Measurements from ENCODE around the gene GART. TPM values are rescaled to one million over a fixed set of nuclear protein-coding genes. Genes with fewer than 3 reads are reported as not detected.
"Not testable (repeated sequence)": the region's sequence is repeated elsewhere in the genome, so short reads cannot be mapped to it uniquely, and the experiment has no call there.

Gene GART
- 100 to 1,000 TPM; 164 to 184 TPM for total RNA-seq

DNA sequence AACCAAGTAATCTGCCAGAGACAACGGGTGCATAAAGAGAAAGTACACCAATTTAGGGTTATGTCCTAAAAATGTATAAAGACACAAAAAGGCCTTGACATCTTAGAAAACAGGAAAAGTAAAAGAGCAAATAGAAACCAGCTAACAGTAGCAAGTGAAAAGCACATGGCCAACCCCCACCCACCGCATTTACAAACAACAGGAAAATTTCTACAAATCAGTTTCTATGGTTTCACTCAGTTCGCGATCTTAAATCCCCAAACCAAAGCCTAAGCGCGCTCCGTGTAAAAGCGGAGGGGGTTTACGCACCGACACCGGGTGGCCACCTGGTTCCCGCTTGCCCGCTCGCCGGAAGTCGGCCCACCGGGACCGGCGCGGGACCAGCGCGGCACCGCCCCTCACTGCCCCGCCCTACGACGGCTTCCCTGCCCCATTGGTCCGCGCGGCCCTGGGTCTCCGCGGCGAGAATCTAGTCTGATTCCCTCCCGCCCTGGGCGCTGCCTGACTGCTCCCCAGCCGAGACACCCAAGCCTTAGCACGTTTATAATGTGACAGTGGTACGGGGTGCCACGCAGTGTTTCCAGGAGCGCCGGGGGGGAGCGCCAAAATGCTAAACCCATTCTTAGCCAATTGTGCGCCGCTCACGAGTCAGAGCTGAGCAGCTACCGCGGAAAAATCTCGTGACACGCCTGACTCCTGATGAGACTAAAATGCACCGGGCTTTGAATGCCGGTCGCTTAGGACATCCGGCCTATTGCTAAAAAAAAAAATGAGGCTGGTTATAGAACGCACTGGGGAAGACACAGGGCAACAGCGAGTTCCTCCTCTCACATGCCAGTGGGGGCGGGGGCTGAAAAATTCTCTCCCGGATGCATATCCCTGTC lies at the start of gene GART:
Gene GART, minus strand, starts transcription at position 362 of the 884 bp plus-strand sequence. CDS start 2,802 bp downstream, outside the sequence.
- peaks cover 16 to 56% of the 10 kb centered on the region in 2 donors for H3K36me3 Mint-ChIP-seq (ENCODE audit: insufficient read depth in 2 of 2)
- ATAC-seq (replicated peaks in 1 of 2) (peak; percentile 75 to 76), DNase-seq (peak; percentile 91)
- no peaks in the 10 kb centered on the region for H3K27me3 Mint-ChIP-seq (ENCODE audit: low read depth)
- H3K27ac Mint-ChIP-seq: peak within 1 kb of the TSS; percentile 98
- H3K9me3 Mint-ChIP-seq: peaks cover 2 to 4% of the 10 kb centered on the region in 2 donors
- H3K4me1 Mint-ChIP-seq (ENCODE audit: low read depth): peaks cover 59% of the 10 kb centered on the region
- peak within 1 kb of the TSS; percentile 96 to 100 for H3K4me3 Mint-ChIP-seq

DNA sequence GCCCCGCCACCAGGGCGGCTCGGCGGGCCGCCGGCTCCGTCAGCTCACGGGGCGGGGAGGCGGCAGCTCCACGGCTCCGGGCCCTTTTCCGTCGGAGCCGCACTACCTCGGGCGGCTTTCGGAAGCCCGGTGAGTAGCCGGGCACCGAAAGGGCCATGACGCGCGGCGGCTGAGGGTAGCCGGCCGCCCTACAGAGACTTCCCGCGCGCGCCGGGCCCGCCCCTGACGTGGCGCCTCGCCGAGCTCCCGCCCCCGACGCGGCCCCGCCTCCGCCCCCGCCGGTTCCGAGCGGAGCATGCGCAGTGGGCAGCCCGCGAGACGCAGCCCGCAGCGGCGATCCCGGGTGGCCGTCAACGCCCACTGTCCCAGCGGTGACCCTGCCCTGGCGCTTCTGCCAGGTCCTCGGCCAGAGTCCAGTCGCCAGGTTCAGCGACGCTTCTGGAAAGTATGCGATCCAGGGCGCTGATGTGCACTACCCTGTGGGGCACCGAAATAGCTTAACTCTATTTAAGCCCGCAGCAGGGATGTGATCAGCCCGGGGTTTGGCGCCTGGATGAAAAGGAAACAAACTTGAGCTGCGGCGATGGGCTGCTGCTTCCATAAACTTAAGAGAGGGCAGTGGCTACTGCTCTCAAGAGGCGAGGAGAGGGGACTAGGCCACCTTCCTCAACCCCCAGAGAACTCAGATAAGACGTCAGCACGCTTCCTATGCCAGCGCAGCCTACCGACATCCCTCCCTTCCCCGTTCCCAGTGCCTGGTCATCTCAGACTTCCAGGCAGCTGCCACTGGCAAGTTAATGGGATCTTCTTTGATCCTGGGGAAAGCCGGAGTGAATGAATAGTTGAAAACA lies 46.8 kb upstream of the GART start, which contains the start of gene DONSON:
Gene DONSON, minus strand, starts transcription at position 200 of the 851 bp plus-strand sequence. Its CDS starts 43 bp downstream, at position 157.
- Mint-ChIP-seq H3K4me1 (ENCODE audit: low read depth) (peaks cover 36% of the 10 kb centered on the region), H3K27ac (peak within 1 kb of the TSS; percentile 94), H3K9me3 (no peaks in the 10 kb centered on the region), H3K4me3 (peak within 1 kb of the TSS; percentile 97 to 99), H3K27me3 (ENCODE audit: low read depth) (no peaks in the 10 kb centered on the region), H3K36me3 (ENCODE audit: insufficient read depth in 2 of 2) (peaks cover 5 to 13% of the 10 kb centered on the region in 2 donors)
- DNase-seq (peak; percentile 91 to 95), ATAC-seq (replicated peaks in 1 of 2) (peak; percentile 97 to 98)

DNA sequence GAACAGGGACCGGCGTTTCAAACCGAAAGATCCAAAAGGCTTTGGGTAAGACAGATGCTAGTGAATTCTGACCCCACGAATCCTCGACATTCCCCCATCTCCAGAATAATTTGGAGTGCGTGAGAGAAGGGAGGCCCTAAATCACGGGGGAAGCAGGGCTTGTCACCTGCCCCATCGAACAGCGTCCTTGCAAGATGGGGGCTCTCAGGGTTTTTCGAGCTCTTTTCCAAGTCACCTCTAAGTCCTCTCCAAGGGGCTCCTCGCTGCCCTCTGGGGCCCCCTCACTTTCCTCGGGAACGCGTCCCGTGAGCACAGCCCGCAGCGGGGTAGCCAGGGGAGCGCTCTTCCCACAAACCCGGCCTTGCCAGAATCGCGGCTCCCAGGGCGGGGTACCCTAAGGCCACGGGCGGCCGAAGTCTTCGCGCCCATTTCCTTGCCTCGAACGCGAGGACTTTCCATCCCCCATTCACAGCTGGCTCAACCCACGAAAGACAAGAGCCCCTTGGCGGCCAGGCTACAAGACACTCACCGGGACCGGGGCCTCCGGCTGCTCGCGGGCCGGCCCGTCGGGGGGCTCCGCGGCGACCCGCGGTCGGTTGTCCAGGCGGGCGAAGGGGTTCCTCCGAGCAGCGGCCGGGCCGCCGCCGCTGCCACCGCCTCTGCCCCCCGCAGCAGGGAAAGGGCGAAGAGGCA lies 46.0 kb upstream of the GART start:
- Mint-ChIP-seq H3K27me3 (ENCODE audit: low read depth) (no peaks in the 10 kb centered on the region), H3K27ac (peak overlapping the region; percentile 94), H3K9me3 (no peaks in the 10 kb centered on the region), H3K36me3 (ENCODE audit: insufficient read depth in 2 of 2) (peaks cover 5 to 11% of the 10 kb centered on the region in 2 donors), H3K4me1 (ENCODE audit: low read depth) (peaks cover 36% of the 10 kb centered on the region), H3K4me3 (peak overlapping the region; percentile 97 to 99)
- peak; percentile 22 to 35 for ATAC-seq (replicated peaks in 1 of 2)
- DNase-seq: peak in 1 of 2 donors; percentile 44

DNA sequence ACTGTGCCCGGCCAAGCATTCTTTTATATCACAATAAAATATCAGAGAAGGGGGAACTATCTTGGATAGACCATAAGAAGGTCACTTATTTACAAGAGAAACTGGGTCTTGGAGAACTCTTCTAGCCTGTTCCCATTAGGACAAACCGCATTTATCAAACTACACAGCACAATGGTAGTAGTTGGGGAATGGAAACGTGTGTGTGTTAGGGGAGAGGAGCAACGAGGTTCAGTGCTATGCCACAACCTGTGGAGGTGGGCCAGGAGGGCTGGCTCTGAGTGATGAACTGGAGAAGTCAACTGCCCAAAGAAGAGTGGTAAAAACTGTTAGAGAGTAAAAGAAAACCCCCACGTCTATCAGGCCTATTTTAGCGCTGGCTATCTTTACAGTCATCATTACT lies 45.0 kb upstream of the GART start:
- no peaks in the 10 kb centered on the region for H3K27me3 Mint-ChIP-seq (ENCODE audit: low read depth)
- ATAC-seq (replicated peaks in 1 of 2): no peak
- H3K9me3 Mint-ChIP-seq: no peaks in the 10 kb centered on the region
- H3K4me1 Mint-ChIP-seq (ENCODE audit: low read depth): peaks cover 36% of the 10 kb centered on the region
- peak overlapping the region; percentile 81 to 97 for H3K4me3 Mint-ChIP-seq
- H3K36me3 Mint-ChIP-seq (ENCODE audit: insufficient read depth in 2 of 2): peaks cover 3 to 15% of the 10 kb centered on the region in 2 donors
- H3K27ac Mint-ChIP-seq: peak overlapping the region; percentile 48
- DNase-seq: no peak

DNA sequence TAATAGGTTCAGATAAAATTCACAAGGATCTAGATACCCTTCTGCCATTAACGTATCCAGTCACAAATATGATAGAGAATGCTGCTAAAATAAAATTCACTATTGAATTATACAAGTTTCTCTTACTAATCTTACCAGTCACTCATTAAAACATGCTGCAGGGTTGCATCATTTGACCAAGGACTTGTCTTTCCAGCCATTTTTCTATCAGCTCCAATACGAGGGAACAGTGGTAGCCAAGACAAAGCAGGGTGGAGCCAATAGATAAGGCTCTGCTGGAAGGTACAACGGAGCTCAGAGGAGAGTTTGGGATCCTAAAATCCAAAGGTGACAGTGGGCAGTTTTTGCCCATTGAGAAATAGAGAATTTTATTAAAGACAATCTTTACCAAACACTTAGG lies 42.5 kb upstream of the GART start:
- Mint-ChIP-seq H3K27me3 (ENCODE audit: low read depth) (no peaks in the 10 kb centered on the region), H3K27ac (no peak overlapping the region), H3K4me3 (no peak overlapping the region), H3K4me1 (ENCODE audit: low read depth) (peaks cover 37% of the 10 kb centered on the region), H3K36me3 (ENCODE audit: insufficient read depth in 2 of 2) (peaks cover 4 to 19% of the 10 kb centered on the region in 2 donors), H3K9me3 (no peaks in the 10 kb centered on the region)
- DNase-seq: no peak
- ATAC-seq (replicated peaks in 1 of 2): no peak

DNA sequence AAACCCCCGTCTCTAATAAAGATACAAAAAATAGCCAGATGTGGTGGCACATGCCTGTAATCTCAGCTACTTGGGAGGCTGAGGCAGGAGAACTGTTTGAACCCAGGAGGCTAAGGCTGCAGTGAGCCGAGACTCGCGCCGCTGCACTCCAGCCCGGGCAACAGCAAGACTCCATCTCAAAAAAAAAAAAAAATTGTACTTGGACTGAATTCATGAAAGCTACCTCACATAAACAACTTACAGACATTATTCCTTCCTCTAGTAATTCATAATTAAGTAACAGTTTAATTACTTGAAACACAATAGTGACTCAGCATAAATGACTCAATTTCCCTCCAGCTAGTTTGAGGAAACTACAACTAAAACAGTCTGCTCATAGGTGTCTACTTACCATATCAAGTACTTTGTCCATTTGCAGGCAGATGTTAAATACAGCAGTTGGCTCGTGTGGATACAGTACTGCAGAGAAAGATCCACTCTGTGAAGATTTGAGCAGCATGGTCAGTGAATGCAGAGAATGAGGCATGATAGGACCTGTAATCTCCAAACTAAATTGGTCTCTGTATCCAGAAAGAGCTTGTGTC lies 37.1 kb upstream of the GART start:
- peaks cover 12% of the 10 kb centered on the region for H3K4me1 Mint-ChIP-seq (ENCODE audit: low read depth)
- no peaks in the 10 kb centered on the region for H3K27me3 Mint-ChIP-seq (ENCODE audit: low read depth)
- H3K4me3 Mint-ChIP-seq: no peak overlapping the region
- H3K9me3 Mint-ChIP-seq: no peaks in the 10 kb centered on the region
- DNase-seq (no peak), ATAC-seq (replicated peaks in 1 of 2) (peak; percentile 35 to 36)
- H3K27ac Mint-ChIP-seq: peak overlapping the region; percentile 90
- peaks cover 3 to 24% of the 10 kb centered on the region in 2 donors for H3K36me3 Mint-ChIP-seq (ENCODE audit: insufficient read depth in 2 of 2)

DNA sequence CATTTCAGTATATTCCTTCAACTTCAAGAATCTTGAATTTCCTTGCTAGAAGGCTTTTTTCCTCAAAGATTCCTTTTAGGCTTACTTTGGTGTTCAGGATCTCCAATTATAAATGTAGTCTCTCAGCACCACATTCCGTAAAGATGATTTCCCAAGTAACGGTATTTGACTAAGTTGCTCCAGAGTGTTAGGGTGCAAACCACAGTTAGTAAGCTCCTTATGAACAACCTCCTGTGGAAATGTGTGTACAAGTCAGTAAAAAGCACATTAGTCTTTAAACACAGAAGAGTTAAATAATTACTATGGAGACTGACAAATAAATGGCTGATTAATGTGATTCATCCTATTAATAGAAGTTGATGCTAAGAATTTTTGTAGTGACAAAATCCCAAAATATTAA lies 36.3 kb upstream of the GART start:
- Mint-ChIP-seq H3K27me3 (ENCODE audit: low read depth) (no peaks in the 10 kb centered on the region), H3K9me3 (no peaks in the 10 kb centered on the region), H3K4me1 (ENCODE audit: low read depth) (peaks cover 12% of the 10 kb centered on the region), H3K27ac (no peak overlapping the region), H3K36me3 (ENCODE audit: insufficient read depth in 2 of 2) (peaks cover 3 to 29% of the 10 kb centered on the region in 2 donors), H3K4me3 (no peak overlapping the region)
- ATAC-seq (replicated peaks in 1 of 2) (no peak), DNase-seq (no peak)

DNA sequence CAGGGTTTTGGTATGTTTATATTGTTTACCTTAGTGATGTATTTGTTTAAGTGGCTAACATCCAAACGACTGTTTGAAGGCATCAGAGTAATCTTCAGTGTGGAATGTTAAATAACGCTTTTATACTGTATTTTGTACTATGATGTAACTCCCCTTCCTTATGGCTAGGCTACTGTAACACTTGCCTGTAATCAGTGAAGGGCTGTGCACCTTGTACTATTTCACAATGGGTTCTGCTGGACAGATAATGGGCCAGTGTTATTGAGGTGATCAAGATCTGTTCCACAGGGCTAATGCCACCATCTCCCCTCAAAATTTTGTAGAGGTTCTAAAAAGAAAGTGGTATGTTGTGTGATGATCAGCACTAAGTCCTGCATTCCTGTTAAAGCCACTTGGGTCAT lies 34.8 kb upstream of the GART start:
- H3K4me3 Mint-ChIP-seq; H3K9me3 Mint-ChIP-seq; H3K27me3 Mint-ChIP-seq (ENCODE audit: low read depth); DNase-seq; ATAC-seq (replicated peaks in 1 of 2): not testable (repeated sequence)
- Mint-ChIP-seq H3K36me3 (ENCODE audit: insufficient read depth in 2 of 2) (peaks cover 1 to 31% of the 10 kb centered on the region in 2 donors), H3K4me1 (ENCODE audit: low read depth) (peaks cover 12% of the 10 kb centered on the region), H3K27ac (peak overlapping the region; percentile 37)

DNA sequence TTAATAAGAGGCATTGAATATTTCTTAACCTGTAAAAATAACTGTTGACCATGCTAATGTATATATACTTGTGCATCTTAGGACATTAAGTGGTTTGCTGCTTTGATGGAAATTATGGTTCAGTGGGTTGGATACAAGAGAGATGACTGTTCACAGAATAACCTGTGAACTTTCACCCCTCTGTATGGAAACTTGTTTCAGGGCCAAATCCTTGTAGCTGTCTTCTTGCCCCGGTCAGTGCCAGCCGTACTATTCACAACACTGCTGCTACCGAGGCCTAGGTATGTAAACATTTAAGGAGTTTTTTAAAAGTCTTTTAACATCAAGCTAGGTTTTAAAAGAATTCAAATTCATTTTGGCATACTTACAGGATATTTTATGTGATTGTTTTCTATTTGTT lies 30.4 kb upstream of the GART start:
- H3K9me3 Mint-ChIP-seq: no peaks in the 10 kb centered on the region
- peaks cover 7% of the 10 kb centered on the region for H3K4me1 Mint-ChIP-seq (ENCODE audit: low read depth)
- no peaks in the 10 kb centered on the region for H3K27me3 Mint-ChIP-seq (ENCODE audit: low read depth)
- peaks cover 6 to 32% of the 10 kb centered on the region in 2 donors for H3K36me3 Mint-ChIP-seq (ENCODE audit: insufficient read depth in 2 of 2)
- ATAC-seq (replicated peaks in 1 of 2) (peak in 1 of 2 donors; percentile 35), DNase-seq (no peak)
- H3K27ac Mint-ChIP-seq: peak overlapping the region; percentile 95
- no peak overlapping the region for H3K4me3 Mint-ChIP-seq

DNA sequence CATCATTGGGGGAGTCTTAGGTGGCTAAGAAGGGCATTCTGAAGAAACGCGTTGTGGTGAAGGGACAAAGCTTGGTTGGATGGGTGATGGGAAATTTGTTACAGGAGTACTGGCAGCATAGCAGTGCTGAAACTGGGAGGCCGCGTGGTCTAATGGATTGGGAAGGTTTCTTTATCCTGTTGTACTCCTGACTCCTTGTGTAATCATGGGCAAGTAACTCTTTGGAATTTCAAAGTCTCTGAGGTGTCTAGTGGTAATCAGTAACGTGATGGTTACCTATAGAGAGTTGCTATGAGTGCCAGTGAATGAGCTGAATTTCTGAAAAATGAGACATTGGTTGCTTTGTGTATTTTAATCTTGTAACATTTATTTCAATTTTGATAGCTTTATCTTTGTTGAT lies 28.1 kb upstream of the GART start:
- DNase-seq (no peak), ATAC-seq (replicated peaks in 1 of 2) (peak in 1 of 2 donors; percentile 5)
- H3K4me1 Mint-ChIP-seq (ENCODE audit: low read depth): peaks cover 16% of the 10 kb centered on the region
- H3K36me3 Mint-ChIP-seq (ENCODE audit: insufficient read depth in 2 of 2): peaks cover 6 to 33% of the 10 kb centered on the region in 2 donors
- H3K4me3 Mint-ChIP-seq: no peak overlapping the region
- H3K9me3 Mint-ChIP-seq: no peaks in the 10 kb centered on the region
- peak overlapping the region; percentile 90 for H3K27ac Mint-ChIP-seq
- H3K27me3 Mint-ChIP-seq (ENCODE audit: low read depth): no peaks in the 10 kb centered on the region

DNA sequence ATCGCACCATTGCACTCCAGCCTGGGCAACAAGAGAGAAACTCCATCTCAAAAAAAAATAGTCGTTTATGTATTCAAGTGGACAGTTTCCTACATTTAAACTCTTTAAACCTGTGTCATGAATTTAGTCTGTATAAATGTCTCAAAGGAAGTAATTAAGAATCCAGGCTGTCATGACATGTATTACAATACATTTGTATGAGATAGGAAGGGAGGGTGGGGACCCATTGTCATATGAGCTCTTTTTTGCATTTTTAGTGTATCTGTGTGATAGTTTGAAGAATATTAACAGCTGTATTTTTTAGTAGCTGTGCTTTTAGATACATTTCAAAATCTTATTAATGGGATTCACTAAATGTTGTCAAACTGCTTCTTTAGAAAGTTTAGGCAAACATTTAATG lies 26.5 kb upstream of the GART start:
- Mint-ChIP-seq H3K4me3 (no peak overlapping the region), H3K27me3 (ENCODE audit: low read depth) (no peaks in the 10 kb centered on the region), H3K4me1 (ENCODE audit: low read depth) (peaks cover 26% of the 10 kb centered on the region), H3K9me3 (no peaks in the 10 kb centered on the region), H3K36me3 (ENCODE audit: insufficient read depth in 2 of 2) (peaks cover 6 to 30% of the 10 kb centered on the region in 2 donors), H3K27ac (no peak overlapping the region)
- no peak for ATAC-seq (replicated peaks in 1 of 2)
- no peak for DNase-seq

DNA sequence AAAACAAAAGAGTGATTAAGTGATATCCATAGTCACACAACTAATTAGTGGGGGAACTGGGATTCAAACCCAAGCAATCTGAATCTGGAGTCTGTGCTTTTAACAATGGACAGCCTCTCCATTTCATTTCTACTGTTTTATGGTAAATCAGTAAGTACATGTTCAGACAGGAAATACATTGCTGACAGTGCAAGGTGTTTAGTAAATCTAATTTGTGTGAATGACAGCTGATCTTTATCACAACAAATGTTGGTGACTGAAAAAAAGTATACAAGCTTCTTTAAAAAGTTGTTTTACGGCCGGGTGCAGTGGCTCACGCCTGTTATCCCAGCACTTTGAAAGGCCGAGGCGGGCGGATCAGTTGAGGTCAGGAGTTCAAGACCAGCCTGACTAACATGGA lies 26.0 kb upstream of the GART start:
- no peaks in the 10 kb centered on the region for H3K27me3 Mint-ChIP-seq (ENCODE audit: low read depth)
- H3K4me3 Mint-ChIP-seq: no peak overlapping the region
- H3K27ac Mint-ChIP-seq: no peak overlapping the region
- H3K9me3 Mint-ChIP-seq: no peaks in the 10 kb centered on the region
- peaks cover 8 to 27% of the 10 kb centered on the region in 2 donors for H3K36me3 Mint-ChIP-seq (ENCODE audit: insufficient read depth in 2 of 2)
- DNase-seq (no peak), ATAC-seq (replicated peaks in 1 of 2) (no peak)
- H3K4me1 Mint-ChIP-seq (ENCODE audit: low read depth): peaks cover 26% of the 10 kb centered on the region

Data from activated T-cell treated with anti-CD3 and anti-CD28 coated beads, Interleukin-2, amount 50 U/mL, for 72 hours (primary cell).